DLD1 (cell line): ENCODE measurements around the gene HECW1.
"Not testable (repeated sequence)": the region's sequence is repeated elsewhere in the genome, so short reads cannot be mapped to it uniquely, and the experiment has no call there.

Experiments used
- in situ Hi-C: cut with HindIII; loops from 2 replicates; pipeline ENCODE4 v1.10.0; 2017; ENCODE audit warnings: low sequenced_read_pairs

HECW1 gene

DNA sequence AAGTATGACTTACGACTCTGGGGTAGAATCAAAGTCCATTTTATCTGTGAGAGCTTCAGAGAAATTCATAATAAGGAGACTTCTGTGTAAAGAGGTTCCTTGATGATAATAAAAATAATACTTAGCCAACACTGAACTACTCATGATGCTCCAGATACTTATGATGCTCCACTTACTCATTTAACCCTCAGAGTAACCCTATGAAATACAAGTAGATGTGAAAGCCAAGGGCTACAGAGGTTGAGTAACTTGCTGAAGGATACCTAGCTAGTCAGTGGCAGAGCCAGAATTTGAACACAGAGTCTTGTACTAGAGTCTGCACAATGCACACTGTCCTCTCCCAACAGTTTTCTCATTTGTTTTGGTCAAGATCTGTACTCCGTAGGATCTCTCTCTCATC lies 89.5 kb downstream of the HECW1 start:
- in situ Hi-C loops, result no loop called here

DNA sequence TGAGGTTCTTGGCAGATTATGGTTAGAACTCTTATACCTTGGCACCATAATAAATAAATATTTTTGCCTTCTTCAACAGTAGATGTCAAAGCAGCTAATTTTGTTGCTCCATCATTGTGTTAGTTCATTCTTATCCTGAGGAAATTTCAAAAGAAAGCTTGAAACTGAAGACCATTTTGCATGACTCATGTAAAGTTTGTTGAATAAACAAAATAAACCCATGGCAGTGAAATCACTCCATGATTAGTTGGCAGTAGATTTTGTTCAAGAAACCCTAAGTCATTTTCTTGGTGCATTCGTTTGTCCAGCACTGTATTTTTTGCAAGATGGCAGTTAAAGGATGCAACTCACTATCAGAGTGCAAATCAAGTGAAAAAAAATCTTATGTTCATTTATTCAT lies 91.6 kb downstream of the HECW1 start:
- in situ Hi-C loops, result no loop called here

DNA sequence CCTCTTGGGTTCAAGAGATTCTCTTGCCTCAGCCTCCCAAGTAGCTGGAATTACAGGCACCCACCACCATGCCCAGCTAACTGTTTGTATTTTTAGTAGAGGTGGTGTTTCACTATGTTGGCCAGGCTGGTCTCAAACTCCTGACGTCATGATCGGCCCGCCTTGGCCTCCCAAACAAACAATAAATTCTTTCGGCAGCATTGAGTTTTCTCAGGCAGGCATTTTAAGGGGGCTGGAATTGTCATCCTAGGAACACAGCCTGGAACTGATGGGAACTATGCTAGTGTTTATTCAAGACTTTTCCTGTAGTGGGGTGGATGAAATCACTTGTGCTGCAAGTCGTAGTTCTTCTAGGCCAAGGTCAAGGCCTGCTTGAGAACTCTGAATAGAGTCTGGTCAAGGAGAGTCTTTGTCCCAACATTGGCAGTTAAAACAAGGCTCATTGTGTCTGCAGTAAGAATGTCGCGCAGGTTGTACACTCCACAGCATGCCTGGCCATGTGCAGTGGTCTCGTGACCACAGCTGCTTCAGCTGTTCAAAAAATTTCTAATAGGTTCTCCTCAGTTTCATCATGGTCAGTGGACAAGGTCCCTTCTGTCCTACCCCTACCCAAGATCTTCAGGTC lies 92.8 kb downstream of the HECW1 start:
- in situ Hi-C loops, result no loop called here

DNA sequence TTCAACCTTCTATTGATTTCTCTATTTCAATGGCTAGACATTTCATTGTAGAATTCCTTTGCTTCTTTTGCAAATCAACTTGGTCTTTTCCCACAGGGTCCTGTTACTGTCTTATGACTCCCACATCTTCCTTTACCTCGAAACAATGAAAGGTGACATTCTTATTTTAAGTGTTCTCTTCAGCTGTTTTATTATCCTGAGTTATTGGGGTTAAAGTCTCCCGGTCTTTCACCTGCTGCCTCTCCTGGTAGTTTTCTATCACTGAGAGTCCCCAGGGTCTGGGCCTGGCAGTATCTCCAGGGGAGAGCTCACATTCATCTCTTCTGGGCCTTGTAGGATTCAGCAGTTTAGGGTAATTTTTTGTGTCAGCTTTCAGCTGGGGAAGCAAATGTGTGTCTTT lies 95.8 kb downstream of the HECW1 start:
- in situ Hi-C loops, result no loop called here

DNA sequence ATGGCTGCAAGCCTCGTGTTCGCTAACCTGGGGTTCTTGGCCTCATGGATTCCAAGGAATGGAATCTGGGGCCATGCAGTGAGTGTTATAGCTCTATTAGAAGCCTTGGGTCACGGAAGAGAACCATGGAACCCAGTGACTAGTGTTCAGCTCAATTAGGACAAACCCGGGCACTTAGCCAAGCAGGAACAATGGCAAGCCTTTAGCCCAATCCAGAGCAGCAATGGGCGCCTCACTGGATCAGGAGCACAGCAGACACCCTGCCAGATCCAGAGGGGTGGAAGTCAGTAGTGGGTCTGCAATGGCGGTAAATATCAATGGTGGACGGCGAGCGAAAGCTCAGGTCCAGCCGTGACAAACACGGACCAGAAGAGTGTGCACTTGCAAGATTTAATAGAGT lies 98.1 kb downstream of the HECW1 start:
- in situ Hi-C loops, result not testable (repeated sequence)

DNA sequence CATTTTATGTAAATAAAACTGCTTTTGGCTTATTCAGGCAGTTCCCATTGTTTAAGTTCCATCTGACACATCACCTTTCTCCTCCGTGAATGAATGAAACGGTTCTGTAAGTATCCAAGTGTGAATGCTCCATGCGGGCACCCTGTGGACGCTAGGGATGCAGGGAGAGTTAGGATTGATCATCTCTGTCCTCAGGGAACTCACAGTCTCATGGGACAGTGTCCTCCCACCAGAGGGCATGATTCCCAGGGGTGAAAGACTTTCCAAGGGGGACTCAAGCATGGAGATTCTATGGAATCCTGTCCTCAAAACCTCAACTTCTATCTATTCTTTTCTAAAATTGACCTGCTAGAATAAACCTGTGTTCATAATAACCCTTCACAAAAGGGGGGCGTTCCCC lies 98.8 kb downstream of the HECW1 start:
- in situ Hi-C loops, result no loop called here

DNA sequence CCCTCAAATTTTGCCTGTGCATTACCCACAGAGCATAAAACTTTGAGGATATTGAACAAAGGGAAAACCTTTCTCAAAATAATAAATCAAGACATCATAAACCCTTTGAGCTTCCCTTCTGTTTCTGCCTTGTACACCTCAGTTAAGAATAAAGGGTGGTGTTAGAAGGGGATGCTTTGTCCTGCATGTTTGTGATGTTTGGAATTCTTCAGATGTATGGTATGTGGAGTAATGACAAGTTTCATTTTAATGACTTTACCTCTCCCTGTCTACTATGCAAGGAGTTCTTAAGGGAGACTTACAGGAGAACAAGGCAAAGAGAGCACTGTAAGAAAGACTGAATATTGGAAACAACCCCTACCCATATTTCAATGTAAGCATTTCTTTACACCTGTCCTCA lies 99.2 kb downstream of the HECW1 start:
- in situ Hi-C loops, result no loop called here

DNA sequence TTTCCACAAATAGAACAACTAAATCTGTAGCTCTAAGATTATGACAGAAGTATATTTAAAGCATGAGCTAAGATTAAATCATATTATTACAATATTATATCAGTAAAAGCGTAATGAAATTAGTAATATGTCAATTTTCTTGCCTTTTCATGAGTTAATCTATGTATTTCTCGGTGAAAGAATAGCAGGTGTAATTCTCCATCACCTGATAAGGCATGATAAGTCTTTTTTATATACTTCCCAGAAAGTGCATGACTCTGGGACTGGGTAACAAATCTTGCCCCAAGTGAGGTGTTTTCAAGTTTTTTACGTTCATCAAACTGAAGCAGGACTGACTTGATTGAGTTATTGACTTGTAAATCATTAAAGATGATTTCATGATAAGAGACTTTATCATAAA lies 100.5 kb downstream of the HECW1 start:
- in situ Hi-C loops, result no loop called here

DNA sequence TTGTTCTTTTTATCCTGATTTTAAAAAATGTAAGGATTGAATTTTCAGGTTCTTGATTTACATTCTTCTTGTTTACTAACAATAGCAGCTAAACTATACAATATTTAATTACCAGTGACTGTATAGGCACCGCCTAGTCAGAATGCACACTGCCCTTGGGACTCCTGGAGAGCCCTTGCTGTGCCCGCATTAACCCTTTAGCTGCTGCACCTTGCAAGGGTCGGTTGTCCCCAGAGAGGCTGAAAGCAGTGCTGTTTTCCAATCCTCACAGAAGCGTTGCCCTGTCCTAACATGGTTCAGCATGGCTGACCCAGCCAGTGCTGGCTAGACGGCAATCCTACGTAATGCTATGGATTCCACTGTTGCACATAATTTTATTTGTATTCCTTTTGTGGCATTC lies 102.6 kb downstream of the HECW1 start:
- in situ Hi-C loops, result no loop called here

DNA sequence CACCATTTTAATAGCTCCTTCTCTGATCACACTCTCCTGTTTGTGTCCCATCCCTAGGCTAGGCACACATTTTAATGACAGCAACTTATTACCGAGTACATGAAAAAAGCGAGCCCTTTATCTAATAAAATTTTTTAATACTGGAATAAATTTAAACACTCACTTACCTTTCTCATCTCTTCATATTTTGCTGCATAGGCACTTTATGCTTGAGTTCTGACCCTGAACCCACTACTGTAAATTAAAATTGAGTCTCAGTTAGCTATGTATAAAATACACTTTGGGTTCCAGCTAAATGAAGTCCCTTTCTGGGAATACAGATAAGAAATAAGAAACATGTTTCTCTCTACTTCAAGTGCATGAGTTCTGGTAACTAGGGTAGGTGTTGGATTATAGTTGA lies 104.6 kb downstream of the HECW1 start:
- in situ Hi-C loops, result no loop called here

DNA sequence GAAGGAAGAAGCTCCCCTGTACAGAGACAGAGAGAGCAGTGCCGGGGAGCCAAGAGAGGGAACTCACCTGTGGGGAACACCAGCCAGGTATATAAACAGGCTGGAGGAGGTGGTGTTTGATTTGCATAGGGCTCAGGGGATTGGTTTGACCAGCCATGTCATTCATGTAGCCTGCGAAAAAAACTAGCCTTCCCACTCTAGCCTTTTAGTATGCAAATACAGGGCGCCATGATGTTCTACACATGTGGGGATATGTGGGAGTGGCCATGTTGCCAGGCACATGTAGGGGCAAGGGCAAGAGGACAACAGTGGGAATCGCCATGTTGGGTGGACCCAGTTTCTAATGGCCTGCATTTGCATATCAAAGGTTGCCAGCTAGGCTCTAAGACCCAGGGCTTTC lies 106.5 kb downstream of the HECW1 start:
- in situ Hi-C loops, result not testable (repeated sequence)

DNA sequence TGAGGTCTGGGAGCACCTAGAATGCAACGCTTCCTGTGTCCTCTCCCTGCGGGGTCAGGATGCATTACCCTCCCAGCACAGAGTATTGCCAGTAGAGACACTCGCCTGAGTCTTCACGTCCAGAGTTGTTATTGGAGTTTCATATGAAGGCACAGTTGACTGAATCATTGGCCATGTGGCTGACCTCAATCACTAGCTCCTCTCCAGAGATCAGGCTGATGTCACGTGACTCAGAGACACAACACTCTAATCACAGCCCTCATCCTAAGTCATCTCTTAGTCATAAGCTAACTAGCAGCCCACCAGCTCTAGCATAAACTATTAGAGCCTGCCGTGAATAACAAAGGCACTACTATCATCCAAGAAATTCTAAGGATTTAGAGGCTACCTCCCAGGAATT lies 107.8 kb downstream of the HECW1 start:
- in situ Hi-C loops, result no loop called here

DNA sequence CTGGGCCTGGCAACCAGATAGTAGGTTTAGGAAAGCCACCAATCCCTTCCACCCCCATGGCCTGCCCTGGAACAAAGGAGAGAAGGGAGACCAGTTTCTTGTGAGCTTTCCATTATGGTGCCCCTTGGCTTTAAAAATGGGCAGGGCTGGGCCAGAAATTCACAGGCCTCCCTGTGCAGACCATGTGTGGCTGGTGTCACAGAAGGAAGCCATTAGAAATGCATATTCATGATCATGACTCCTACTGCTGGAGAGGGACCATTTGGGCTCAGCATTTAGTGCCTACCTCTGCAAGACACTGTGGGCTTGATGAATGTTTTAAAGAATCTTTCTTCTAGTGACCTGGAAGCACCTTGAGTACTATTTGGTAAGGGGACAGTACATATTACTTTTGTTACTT lies 108.3 kb downstream of the HECW1 start:
- in situ Hi-C loops, result no loop called here

DNA sequence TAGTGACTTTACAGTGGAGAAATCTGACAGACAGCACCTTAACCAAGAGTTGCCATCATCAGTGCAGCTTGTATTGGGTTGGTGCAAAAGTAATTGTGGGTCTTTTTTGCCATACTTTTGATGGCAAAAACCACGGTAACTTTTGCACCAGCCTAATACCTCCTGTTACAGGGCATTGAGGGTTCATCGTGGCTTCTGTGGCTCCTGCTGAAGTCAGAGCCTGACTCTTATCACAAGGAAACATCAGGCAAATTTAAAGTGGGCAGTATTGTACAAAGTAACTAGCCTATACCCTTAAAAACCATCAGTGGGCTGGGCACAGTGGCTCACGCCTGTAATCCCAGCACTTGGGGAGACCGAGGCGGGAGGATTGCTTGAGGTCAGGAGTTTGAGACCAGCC lies 117.4 kb downstream of the HECW1 start:
- in situ Hi-C loops, result no loop called here

DNA sequence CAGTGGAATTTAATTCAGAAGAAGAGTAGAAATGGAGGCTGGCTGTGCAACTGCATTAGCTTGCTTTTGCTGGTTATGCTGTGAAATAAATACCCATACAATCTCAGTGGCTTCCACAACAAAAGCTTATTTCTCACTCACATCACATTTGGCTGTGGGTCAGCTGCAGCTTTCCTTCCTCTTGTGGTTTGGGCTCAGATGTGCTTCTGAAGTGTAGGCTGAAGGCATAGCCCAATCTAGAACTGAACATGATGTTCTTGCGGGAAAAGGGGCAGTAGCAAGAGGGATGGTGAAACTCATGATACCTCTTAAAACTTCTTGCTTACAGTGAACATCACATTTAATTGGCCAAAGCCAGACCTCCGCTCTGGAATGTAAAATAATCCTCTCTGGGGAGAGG lies 119.9 kb downstream of the HECW1 start:
- in situ Hi-C loops, result no loop called here

DNA sequence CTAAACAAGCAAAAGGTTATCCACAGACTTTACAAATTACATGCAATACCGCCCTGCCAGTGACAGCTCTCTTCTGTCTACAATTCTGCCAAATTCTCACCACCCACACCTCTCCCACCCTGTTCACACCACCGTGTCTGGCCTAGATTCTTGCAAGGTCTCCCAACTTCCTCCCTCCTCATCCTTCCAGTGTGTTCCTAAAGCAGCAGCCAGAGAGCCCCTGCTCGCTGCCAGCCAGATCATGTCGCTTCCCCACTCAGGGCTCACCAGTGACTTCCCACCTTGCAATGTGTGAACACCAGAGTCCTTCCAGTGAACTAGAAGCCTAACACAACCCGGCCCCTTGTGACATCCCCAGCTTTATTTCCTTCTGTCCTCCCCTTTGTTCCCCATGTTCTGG lies 121.6 kb downstream of the HECW1 start:
- in situ Hi-C loops, result no loop called here

DNA sequence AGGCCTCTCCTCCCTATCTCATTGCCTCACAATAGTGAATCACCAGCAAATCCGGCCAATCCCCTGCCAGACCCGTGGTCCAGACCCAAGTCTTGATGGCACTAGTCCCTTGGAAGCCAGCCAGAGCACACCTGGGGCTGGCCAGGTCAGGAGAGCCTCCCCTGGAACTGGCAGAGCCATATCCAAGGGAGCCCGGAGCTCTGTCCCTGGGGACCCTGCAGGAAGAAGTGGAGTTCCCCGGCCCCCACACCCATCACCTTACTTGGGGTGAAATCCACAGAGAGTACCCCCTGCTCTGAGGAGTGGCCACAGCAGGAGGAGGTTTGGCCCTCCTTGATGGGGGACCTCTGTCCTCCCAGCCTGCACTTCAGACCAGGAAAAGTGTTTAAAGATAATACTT lies 122.5 kb downstream of the HECW1 start:
- in situ Hi-C loops, result no loop called here

DNA sequence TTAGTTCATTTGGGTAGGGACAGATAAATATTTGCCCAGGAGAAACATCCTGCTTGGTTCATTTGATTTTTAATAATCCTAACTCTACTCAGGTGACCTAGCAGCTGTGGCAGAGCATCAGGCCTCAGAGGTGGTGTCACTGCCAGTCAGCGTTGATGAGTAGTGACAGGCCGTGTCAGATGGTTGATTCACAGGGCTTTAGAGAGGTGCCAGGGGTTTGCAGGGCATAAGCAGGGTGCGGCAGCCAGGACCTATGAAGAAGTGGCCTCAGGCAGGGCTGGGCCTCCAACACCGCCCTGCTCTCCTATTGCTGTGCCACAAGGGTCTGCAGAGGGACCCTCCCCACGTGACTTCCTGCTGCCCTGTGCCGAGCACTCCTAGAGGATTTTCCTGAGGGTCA lies 128.1 kb downstream of the HECW1 start:
- in situ Hi-C loops, result no loop called here

DNA sequence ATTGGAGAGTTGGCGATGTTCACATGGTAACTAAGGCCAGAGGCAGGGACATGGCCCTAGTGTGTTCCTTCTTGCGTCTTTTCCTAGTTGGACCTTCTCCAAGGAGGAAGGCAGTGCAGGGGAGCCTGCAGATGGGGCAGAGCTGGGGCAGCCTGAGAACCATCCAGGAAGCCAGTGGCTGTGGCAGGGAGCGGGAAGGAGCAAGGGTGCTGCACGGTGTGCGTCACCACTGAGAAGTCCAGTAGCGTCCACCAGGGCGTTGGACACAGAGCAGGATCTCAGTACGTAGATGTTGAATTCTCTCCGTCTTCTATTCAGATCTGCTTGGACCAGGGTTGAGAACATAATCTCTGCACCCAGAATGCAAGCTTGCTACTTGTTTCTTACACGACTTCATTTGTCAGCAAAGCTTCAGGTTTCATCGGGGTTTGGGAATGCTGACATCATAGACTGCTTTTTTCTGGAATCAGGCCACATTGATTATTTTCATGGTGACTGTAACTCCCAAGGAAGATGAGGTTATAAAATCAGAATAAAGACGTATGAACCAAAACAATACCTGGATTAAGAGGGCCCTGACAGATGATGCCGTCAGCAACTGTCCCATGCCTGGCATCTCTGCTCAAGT lies 130.3 kb downstream of the HECW1 start:
- in situ Hi-C loops, result no loop called here

DNA sequence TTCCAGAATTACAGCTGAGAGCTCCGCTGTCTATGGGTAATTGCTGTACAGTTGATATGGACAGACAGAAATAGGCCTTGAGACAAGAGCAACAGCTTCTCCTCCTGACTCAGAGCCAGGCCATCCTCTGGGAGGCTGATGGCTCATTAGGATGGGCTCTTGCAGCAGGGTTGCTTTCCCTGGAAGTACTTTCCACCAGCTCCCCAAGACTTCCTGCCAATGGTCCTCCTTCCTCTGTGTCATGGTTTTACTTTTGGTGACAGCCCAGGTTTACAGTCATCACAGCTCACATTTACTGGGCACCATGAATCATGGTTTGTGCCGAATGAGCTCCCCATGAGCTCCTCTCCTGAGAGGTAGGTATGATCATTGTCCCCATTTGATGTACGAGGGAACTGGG lies 131.8 kb downstream of the HECW1 start:
- in situ Hi-C loops, result no loop called here

DNA sequence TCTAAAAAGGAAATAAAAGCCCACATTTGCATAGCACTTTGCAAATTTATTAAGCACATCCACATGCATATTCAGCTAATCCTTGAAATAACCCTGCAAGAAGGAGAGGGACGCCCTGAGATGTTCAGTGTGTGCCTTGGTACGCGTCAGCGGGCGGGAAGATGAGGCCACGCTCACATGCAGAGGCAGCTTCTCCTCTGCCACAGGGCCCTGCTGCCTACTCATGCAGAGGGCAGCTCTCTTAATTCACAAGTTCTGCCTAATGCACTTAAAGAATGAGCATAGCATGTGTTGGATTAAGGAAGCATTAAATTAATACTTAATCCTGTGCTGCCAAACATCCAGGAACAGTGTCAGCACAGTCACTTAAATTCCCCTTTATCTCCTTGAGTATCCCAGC lies 132.3 kb downstream of the HECW1 start:
- in situ Hi-C loops, result no loop called here

DNA sequence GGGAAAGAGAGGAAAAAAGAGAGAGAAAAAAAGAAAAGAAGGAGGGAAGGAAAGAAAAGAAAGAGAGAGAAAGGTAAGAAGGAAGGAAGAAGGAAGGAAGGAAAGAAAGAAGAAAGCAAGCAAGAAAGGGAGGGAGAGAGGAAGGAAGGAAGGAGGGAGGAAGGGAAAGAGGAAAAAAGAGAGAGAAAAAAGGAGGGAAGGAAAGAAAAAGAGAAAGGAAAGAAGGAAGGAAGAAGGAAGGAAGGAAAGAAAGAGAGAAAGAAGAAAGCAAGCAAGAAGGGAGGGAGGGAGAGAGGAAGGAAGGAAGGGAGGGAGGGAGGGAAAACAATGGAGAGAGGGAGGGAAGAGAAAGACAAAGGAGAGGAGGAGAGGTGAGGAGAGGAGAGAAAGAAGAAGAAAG lies 135.3 kb downstream of the HECW1 start:
- in situ Hi-C loops, result no loop called here

DNA sequence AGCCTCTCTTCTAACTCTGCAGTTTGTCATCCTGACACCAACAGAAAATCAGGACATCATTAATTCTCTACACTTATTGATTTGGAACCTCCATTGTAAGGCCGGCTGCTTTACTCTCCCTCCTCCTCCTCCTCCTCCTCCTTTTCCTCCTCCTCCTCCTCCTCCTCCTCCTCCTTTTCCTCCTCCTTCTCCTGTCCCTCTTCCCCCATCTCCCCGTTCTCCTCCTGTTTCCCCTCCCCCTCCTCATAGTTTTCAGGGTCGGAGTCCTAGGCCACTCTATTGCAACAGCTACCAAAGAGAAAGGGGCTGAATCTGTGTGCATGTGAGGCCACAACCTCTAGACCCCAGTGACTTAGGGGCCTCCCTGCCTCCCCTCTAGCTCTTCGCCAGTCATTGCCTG lies 136.1 kb downstream of the HECW1 start:
- in situ Hi-C loops, result no loop called here
